ENCODE measurements around the gene TLN1.

The TLN1 gene

DNA sequence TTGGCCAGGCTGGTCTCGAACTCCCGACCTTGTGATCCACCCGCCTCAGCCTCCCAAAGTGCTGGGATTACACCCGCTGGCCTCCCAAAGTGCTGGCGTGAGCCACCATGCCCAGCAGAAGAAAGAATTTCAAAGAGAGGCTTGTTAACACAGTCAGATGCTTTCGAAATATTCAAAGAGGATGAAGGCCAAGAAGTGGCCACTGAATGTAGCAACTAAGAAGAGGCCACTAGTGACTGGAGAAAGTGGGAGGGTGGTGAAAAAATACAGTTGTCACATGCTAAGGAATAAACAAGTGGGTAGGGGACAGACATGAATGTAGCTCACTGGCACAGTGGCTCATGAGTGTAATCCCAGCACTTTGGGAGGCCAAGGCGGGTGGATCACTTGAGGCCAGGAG is 29.3 kb downstream of the TLN1 start:
- Histone ChIP-seq H3K4me3 (no peak overlapping the region), H3K27ac (peak overlapping the region; percentile 3)
- TF ChIP-seq, protein P1, sequence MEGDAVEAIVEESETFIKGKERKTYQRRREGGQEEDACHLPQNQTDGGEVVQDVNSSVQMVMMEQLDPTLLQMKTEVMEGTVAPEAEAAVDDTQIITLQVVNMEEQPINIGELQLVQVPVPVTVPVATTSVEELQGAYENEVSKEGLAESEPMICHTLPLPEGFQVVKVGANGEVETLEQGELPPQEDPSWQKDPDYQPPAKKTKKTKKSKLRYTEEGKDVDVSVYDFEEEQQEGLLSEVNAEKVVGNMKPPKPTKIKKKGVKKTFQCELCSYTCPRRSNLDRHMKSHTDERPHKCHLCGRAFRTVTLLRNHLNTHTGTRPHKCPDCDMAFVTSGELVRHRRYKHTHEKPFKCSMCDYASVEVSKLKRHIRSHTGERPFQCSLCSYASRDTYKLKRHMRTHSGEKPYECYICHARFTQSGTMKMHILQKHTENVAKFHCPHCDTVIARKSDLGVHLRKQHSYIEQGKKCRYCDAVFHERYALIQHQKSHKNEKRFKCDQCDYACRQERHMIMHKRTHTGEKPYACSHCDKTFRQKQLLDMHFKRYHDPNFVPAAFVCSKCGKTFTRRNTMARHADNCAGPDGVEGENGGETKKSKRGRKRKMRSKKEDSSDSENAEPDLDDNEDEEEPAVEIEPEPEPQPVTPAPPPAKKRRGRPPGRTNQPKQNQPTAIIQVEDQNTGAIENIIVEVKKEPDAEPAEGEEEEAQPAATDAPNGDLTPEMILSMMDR (IDR thresholded peaks at IDR 0.05), result no peak
- DNase-seq (ENCODE audit: low spot score), result no peak

DNA sequence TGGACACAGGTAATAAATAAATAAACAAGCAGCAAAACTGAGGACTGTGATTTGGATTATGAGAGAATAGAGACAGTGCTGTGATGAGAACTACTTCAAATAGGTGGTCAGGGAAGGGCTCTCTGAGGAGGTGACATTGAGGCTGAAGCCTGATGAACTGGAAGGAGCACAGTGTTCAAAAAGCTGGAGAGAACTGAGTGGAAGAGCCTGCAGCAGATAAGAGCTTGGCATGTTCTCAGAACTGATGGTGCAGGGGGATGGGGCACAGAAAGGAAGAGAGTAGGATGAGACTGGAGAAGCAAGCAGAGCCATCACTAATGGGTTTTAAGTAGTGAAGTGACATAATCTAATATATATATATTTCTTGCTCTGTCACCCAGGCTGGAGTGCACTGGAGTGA is 31.1 kb downstream of the TLN1 start:
- TF ChIP-seq, protein P1 (IDR thresholded peaks at IDR 0.05), result no peak
- Histone ChIP-seq H3K4me3 (no peak overlapping the region), H3K27ac (peak overlapping the region; percentile 3 to 96)
- DNase-seq (ENCODE audit: low spot score), result no peak

DNA sequence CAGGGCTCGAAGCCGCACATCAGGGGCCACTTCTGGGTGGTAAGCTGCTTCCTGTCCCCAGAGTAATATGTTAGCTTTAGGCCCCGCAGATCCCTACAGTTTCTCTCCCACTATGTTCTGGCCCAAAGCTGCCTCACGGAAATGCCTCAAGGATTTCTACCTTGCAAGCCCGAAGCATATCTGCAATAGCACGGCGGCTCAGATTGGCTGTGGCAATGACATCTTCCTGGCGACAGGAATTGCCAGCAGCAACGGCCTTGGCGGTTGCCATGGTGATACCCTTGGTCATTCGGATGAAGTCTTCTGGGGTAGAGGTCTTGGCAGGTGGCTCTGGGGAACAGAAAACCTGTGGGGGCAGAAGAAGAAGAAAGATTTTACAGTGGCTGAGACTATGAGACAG is 32.0 kb downstream of the TLN1 start:
- Histone ChIP-seq H3K4me3 (no peak overlapping the region), H3K27ac (peak overlapping the region; percentile 96)
- DNase-seq (ENCODE audit: low spot score), result no peak
- TF ChIP-seq, protein P1 (IDR thresholded peaks at IDR 0.05), result no peak

- no peak for DNase-seq (ENCODE audit: low spot score)
- H3K27ac ChIP-seq, result peak overlapping the region; percentile 96
These were observed 33.8 kb downstream of the TLN1 start for GRCh38 chr9:35698231-35698630.

DNA sequence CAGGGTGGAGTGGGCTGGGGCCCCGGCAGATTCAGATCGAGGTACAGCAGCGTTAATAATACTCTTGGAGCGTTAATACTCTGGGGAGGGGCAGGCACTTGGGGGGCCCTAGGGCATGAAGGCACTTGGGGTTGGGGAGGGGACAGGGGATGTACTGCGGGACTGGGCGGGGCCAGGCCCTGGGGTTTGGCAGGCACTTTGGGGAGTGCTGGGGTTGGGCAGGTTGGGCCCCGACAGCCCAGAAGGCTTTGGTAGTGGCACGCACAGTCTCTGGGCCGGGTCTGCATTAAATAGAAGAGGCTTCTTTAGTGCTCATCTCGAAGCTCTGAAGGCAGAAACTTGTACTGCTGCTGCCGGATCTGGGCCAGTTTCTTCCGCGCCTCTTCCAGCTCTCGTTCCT is 34.5 kb downstream of the TLN1 start:
- TF ChIP-seq, protein P1 (IDR thresholded peaks at IDR 0.05), result no peak
- no peak overlapping the region for H3K4me3 ChIP-seq
- no peak for DNase-seq (ENCODE audit: low spot score)
- peak overlapping the region; percentile 96 for H3K27ac ChIP-seq

More at GRCh38 chr9:35698231-35698630, 33.8 kb downstream of the TLN1 start:
- H3K4me3 ChIP-seq, result no peak overlapping the region
- TF ChIP-seq, protein P1 (IDR thresholded peaks at IDR 0.05), result no peak

DNA sequence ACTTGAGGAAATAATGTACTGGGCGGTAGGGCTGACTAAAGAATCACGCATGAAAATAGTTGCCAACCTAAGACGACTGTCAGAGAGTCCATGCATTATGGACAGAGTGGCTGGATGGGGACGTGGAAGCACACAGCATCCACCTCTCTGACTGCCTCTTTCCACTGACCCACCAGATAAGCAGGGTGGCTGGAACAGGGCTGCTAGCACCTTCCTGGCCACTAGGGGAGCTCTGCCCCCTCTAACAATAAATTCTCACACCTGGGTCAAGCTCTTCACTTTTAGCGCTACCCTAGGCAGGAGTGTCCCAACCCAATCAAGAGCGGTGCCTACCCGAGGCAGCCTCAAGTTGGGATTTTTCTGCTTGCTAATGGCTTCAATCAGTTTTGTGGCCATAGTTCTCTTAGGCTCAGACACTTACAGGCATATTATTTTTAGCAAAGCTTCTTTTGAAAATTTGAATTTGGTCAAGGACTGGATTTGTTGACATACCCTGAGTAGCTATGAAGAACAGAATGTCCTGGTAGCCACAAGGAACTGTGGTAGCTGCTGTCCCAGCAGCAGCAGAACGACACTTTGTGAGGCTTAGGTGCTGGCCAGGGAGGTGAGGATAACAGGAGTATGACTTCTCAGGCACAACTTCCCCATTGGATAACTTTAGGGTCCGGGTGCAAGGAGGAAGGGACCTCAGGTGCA is 35.3 kb downstream of the TLN1 start:
- Histone ChIP-seq H3K27ac (peak overlapping the region; percentile 96), H3K4me3 (peak overlapping the region; percentile 6)
- no peak for DNase-seq (ENCODE audit: low spot score)
- TF ChIP-seq, protein P1 (IDR thresholded peaks at IDR 0.05), result peak; percentile 82

- DNase-seq (ENCODE audit: low spot score), result no peak
- TF ChIP-seq, protein P1 (IDR thresholded peaks at IDR 0.05), result no peak
- Histone ChIP-seq H3K4me3 (peak overlapping the region; percentile 6), H3K27ac (peak overlapping the region; percentile 96)
These were observed 36.0 kb downstream of the TLN1 start for GRCh38 chr9:35695943-35696401.

Measured in coronary artery (tissue), 2 donors.